GM19239 (cell line): ENCODE data around the gene EML6.

Source experiments
- DNase-seq: peaks from one replicate; pipeline ENCODE4 v3.0.0; 2011; ENCODE audit warnings: low spot score; ENCODE audit not compliant: insufficient read length
- FAIRE-seq: peaks from 2 replicates; lab custom pipeline; 2011; peaks lifted over from hg19 to GRCh38; lab: Jason Lieb, UNC

The EML6 gene

GRCh38 chr2:55010149-55010591 is 286.7 kb downstream of the EML6 start:
- peak; percentile 91 for FAIRE-seq
- peak; percentile 35 for DNase-seq

- DNase-seq, result no peak
Measured at GRCh38 chr2:55010915-55011314, 287.5 kb downstream of the EML6 start.

GRCh38 chr2:55011831-55012671 is 288.6 kb downstream of the EML6 start:
- FAIRE-seq, result no peak

More at GRCh38 chr2:55010915-55011314, 287.5 kb downstream of the EML6 start:
- no peak for FAIRE-seq

GRCh38 chr2:55012672-55013484 is 289.4 kb downstream of the EML6 start:
- no peak for DNase-seq
- FAIRE-seq, result peak; percentile 42

More at GRCh38 chr2:55011831-55012671, 288.6 kb downstream of the EML6 start:
- DNase-seq, result no peak

- no peak for FAIRE-seq
- DNase-seq, result no peak
Measured at GRCh38 chr2:55013936-55014335, 290.5 kb downstream of the EML6 start.

GRCh38 chr2:55014962-55015939 is 291.8 kb downstream of the EML6 start:
- no peak for DNase-seq

GRCh38 chr2:55017428-55017827 is 294.0 kb downstream of the EML6 start:
- DNase-seq (no peak), FAIRE-seq (peak; percentile 21)

More at GRCh38 chr2:55014962-55015939, 291.8 kb downstream of the EML6 start:
- peak; percentile 86 for FAIRE-seq

GRCh38 chr2:55017880-55018279 is 294.4 kb downstream of the EML6 start:
- FAIRE-seq, result peak; percentile 42
- no peak for DNase-seq

- FAIRE-seq, result no peak
Measured at GRCh38 chr2:55018619-55019018, 295.2 kb downstream of the EML6 start.

GRCh38 chr2:55019526-55020258 is 296.2 kb downstream of the EML6 start:
- FAIRE-seq (no peak), DNase-seq (no peak)

More at GRCh38 chr2:55018619-55019018, 295.2 kb downstream of the EML6 start:
- DNase-seq, result no peak
